ENCODE measurements around the gene SMIM38. TPM values are rescaled to one million over a fixed set of nuclear protein-coding genes. Genes with fewer than 3 reads are reported as not detected.

The SMIM38 gene
- total and polyA plus RNA-seq, 9 of the 15 experiments (the other 6 are each of a cell fraction or from before 2014, with no cell fraction given), result 0.07 to 1.2 (median 0.21) TPM; not detected in 2

DNA sequence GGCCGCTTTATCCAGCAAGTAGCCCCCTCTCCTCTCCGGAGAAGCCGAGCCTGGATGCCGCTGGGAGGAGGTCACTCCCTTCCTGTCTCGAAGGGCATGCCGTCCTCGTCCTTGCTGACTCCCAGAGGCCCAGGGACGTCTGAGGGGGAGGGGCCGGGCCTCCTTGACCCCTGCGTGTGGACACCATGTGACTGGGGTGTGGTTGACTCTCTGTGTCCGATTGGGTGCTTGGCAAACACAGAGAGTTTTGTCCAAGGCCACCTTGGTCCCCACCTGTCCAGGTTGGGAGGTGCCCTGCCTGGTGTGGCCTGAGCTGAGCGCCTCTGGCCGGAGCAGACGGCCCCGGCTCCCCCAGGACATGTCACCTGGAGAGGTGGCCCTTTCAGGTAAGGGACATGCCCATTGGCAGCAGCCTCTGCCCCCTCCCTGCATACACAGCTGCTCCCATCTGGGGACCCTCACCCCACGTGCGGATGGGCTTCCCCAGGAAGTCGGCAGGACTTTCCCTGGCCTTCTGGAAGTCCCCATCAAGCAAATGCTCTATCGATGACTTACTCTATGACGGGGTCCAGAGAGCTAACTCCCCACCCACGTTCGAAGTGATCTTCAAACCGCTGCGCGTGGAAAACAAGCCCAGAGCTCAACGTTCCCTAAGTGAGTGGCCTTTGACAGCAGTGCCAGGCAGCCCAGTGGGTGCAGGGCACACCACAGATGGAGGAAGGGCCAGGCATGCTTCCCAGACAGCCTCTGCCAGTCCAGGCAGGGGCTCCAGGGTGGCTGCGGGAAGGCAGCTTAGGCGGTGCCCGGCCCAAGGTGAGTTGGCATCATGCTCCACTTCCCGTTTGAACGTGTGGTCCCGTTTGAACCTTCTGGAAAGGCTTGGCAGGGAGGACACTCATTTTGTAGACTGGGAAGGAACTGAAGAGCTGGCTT, at the start of gene SMIM38 (continued):
- peak; percentile 44; the same call in 1 of the 2 replicates for TF ChIP-seq POLR2G (IDR thresholded peaks at IDR 0.05; ENCODE audit: low read depth, low read length)
- TF ChIP-seq NFATC3 (IDR thresholded peaks at IDR 0.05), result no peak
- 0 out of 4 replicates have a peak, but pooled peaks have one; percentile 16 to 25 for TF ChIP-seq FOXK2 (conservative IDR thresholded peaks at IDR 0.05 in 1 of 2, IDR thresholded peaks at IDR 0.05 in 1 of 2; ENCODE audit: low read depth in 2 of 2)
- no peak for TF ChIP-seq SP2 (IDR thresholded peaks at IDR 0.05; ENCODE audit: extremely low read depth, low read depth, low read length, poor library complexity, severe bottlenecking)
- TF ChIP-seq USF1 (CRISPR knock-in tag; IDR thresholded peaks at IDR 0.05), result 0 out of 2 replicates have a peak, but pooled peaks have one; percentile 44
- no peak for TF ChIP-seq TAF1 (IDR thresholded peaks at IDR 0.05; ENCODE audit: control insufficient read depth, extremely low read depth, insufficient read depth, low read length, severe bottlenecking)
- TF ChIP-seq JUN (IDR thresholded peaks at IDR 0.05; ENCODE audit: borderline replicate concordance, low read depth, low read length), result no peak
- TF ChIP-seq JUN (CRISPR knock-in tag; IDR thresholded peaks at IDR 0.05; ENCODE audit: borderline replicate concordance), result no peak
- no peak for TF ChIP-seq PHF8 (IDR thresholded peaks at IDR 0.05; ENCODE audit: borderline replicate concordance, low read length)
- TF ChIP-seq ZNF134 (CRISPR knock-in tag; conservative IDR thresholded peaks at IDR 0.05), result no peak
- TF ChIP-seq LEF1 (IDR thresholded peaks at IDR 0.05), result no peak
- TF ChIP-seq, protein P1, sequence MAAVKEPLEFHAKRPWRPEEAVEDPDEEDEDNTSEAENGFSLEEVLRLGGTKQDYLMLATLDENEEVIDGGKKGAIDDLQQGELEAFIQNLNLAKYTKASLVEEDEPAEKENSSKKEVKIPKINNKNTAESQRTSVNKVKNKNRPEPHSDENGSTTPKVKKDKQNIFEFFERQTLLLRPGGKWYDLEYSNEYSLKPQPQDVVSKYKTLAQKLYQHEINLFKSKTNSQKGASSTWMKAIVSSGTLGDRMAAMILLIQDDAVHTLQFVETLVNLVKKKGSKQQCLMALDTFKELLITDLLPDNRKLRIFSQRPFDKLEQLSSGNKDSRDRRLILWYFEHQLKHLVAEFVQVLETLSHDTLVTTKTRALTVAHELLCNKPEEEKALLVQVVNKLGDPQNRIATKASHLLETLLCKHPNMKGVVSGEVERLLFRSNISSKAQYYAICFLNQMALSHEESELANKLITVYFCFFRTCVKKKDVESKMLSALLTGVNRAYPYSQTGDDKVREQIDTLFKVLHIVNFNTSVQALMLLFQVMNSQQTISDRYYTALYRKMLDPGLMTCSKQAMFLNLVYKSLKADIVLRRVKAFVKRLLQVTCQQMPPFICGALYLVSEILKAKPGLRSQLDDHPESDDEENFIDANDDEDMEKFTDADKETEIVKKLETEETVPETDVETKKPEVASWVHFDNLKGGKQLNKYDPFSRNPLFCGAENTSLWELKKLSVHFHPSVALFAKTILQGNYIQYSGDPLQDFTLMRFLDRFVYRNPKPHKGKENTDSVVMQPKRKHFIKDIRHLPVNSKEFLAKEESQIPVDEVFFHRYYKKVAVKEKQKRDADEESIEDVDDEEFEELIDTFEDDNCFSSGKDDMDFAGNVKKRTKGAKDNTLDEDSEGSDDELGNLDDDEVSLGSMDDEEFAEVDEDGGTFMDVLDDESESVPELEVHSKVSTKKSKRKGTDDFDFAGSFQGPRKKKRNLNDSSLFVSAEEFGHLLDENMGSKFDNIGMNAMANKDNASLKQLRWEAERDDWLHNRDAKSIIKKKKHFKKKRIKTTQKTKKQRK (IDR thresholded peaks at IDR 0.05; ENCODE audit: borderline replicate concordance, low read depth, low read length), result no peak
- no peak for TF ChIP-seq MEIS2 (IDR thresholded peaks at IDR 0.05; ENCODE audit: partially characterized antibody)
- no peak for TF ChIP-seq ZNF609 (CRISPR knock-in tag; IDR thresholded peaks at IDR 0.05; ENCODE audit: borderline replicate concordance)
